ENCODE measurements around the gene ATG5.
A peak's percentile ranks its signal among the peaks of the same experiment; 100 is the strongest.

The ATG5 gene

GRCh38 chr6:106149472-106150069 is 176.0 kb downstream of the ATG5 start:
- Histone ChIP-seq H3K27me3 (replicated peaks; ENCODE audit: control insufficient read depth, insufficient read depth, low read length, poor library complexity, severe bottlenecking) (no peaks in the 10 kb centered on the region), H3K9me3 (ENCODE audit: control insufficient read depth, low read length) (no peaks in the 10 kb centered on the region), H3K36me3 (ENCODE audit: control insufficient read depth, insufficient read depth, low read length) (no peaks in the 10 kb centered on the region), H3K4me3 (ENCODE audit: insufficient read depth, low read depth, low read length, poor library complexity, severe bottlenecking) (no peak overlapping the region), H3K27ac (ENCODE audit: insufficient read depth, low read length, poor library complexity, severe bottlenecking) (no peak overlapping the region), H3K4me1 (ENCODE audit: control insufficient read depth, insufficient read depth, low read length, poor library complexity, severe bottlenecking) (no peaks in the 10 kb centered on the region)
- DNase-seq: peak in 1 of 3 donors; percentile 13

GRCh38 chr6:106147476-106147875 is 178.1 kb downstream of the ATG5 start:
- Histone ChIP-seq H3K36me3 (ENCODE audit: control insufficient read depth, insufficient read depth, low read length) (no peaks in the 10 kb centered on the region), H3K27me3 (replicated peaks; ENCODE audit: control insufficient read depth, insufficient read depth, low read length, poor library complexity, severe bottlenecking) (no peaks in the 10 kb centered on the region), H3K4me3 (ENCODE audit: insufficient read depth, low read depth, low read length, poor library complexity, severe bottlenecking) (no peak overlapping the region), H3K9me3 (ENCODE audit: control insufficient read depth, low read length) (no peaks in the 10 kb centered on the region), H3K27ac (ENCODE audit: insufficient read depth, low read length, poor library complexity, severe bottlenecking) (no peak overlapping the region), H3K4me1 (ENCODE audit: control insufficient read depth, insufficient read depth, low read length, poor library complexity, severe bottlenecking) (peaks cover under 1% of the 10 kb centered on the region)
- DNase-seq: no peak

DNA sequence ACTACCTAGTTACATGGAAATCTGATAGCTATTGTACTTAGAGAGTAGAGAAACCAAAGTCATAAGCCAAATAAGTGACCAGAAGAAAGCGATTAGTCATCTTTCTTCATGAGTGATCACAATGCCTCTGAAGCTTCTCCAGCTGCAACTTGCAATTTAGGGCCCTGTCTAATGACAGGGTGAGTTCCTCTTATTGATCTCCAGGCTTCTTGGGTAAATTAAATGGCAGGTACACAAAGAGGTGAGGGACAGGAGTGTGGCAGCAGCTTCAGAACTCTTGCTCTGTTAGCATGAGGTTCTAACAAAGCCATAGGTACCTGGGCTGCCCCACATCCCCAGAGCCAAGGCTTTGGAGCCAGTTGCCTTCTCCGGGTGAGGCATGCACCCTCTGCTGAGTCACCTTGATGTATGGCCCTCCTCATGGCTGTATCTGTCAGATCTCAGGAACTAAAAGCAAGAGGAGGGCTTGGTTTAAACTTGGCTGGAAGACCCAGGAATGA is 178.7 kb downstream of the ATG5 start:
- Histone ChIP-seq H3K9me3 (ENCODE audit: control insufficient read depth, low read length) (no peaks in the 10 kb centered on the region), H3K27ac (ENCODE audit: insufficient read depth, low read length, poor library complexity, severe bottlenecking) (no peak overlapping the region)
- no peak for DNase-seq

GRCh38 chr6:106145741-106146227 is 179.8 kb downstream of the ATG5 start:
- no peak for DNase-seq
- Histone ChIP-seq H3K27ac (ENCODE audit: insufficient read depth, low read length, poor library complexity, severe bottlenecking) (no peak overlapping the region), H3K4me1 (ENCODE audit: control insufficient read depth, insufficient read depth, low read length, poor library complexity, severe bottlenecking) (peaks cover 15% of the 10 kb centered on the region), H3K4me3 (ENCODE audit: insufficient read depth, low read depth, low read length, poor library complexity, severe bottlenecking) (no peak overlapping the region), H3K27me3 (replicated peaks; ENCODE audit: control insufficient read depth, insufficient read depth, low read length, poor library complexity, severe bottlenecking) (no peaks in the 10 kb centered on the region), H3K9me3 (ENCODE audit: control insufficient read depth, low read length) (no peaks in the 10 kb centered on the region), H3K36me3 (ENCODE audit: control insufficient read depth, insufficient read depth, low read length) (no peaks in the 10 kb centered on the region)

More for the DNA sequence above, 178.7 kb downstream of the ATG5 start:
- H3K27me3 ChIP-seq (replicated peaks; ENCODE audit: control insufficient read depth, insufficient read depth, low read length, poor library complexity, severe bottlenecking): no peaks in the 10 kb centered on the region
- no peaks in the 10 kb centered on the region for H3K36me3 ChIP-seq (ENCODE audit: control insufficient read depth, insufficient read depth, low read length)
- no peak overlapping the region for H3K4me3 ChIP-seq (ENCODE audit: insufficient read depth, low read depth, low read length, poor library complexity, severe bottlenecking)
- peaks cover 7% of the 10 kb centered on the region for H3K4me1 ChIP-seq (ENCODE audit: control insufficient read depth, insufficient read depth, low read length, poor library complexity, severe bottlenecking)

- Histone ChIP-seq H3K27ac (ENCODE audit: insufficient read depth, low read length, poor library complexity, severe bottlenecking) (no peak overlapping the region), H3K4me1 (ENCODE audit: control insufficient read depth, insufficient read depth, low read length, poor library complexity, severe bottlenecking) (peaks cover 15% of the 10 kb centered on the region), H3K9me3 (ENCODE audit: control insufficient read depth, low read length) (no peaks in the 10 kb centered on the region), H3K4me3 (ENCODE audit: insufficient read depth, low read depth, low read length, poor library complexity, severe bottlenecking) (no peak overlapping the region), H3K36me3 (ENCODE audit: control insufficient read depth, insufficient read depth, low read length) (no peaks in the 10 kb centered on the region), H3K27me3 (replicated peaks; ENCODE audit: control insufficient read depth, insufficient read depth, low read length, poor library complexity, severe bottlenecking) (no peaks in the 10 kb centered on the region)
- no peak for DNase-seq
Observed at GRCh38 chr6:106145144-106145543, 180.4 kb downstream of the ATG5 start.

DNA sequence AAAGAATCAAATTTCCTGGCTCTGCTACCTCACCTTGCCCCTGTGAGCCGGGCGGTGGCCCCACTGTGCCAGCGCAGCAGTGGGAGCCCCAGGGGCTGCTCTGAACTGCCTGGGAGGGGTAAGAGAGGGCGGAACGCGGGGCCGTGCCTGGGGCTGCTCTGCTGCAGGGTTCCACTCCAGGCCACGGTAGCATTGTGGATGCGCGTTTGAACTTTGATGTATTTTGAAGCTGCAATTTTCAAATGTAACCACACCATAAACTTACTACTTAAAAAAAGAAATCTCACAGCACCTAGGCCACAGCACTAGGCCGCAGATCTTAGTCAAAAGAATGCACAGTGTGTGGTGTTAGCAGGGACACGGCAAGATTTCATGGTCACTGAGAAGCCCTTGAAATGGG is 181.9 kb downstream of the ATG5 start:
- Histone ChIP-seq H3K4me1 (ENCODE audit: control insufficient read depth, insufficient read depth, low read length, poor library complexity, severe bottlenecking) (peaks cover 15% of the 10 kb centered on the region), H3K36me3 (ENCODE audit: control insufficient read depth, insufficient read depth, low read length) (no peaks in the 10 kb centered on the region), H3K4me3 (ENCODE audit: insufficient read depth, low read depth, low read length, poor library complexity, severe bottlenecking) (no peak overlapping the region), H3K9me3 (ENCODE audit: control insufficient read depth, low read length) (no peaks in the 10 kb centered on the region), H3K27me3 (replicated peaks; ENCODE audit: control insufficient read depth, insufficient read depth, low read length, poor library complexity, severe bottlenecking) (no peaks in the 10 kb centered on the region), H3K27ac (ENCODE audit: insufficient read depth, low read length, poor library complexity, severe bottlenecking) (no peak overlapping the region)
- no peak for DNase-seq

DNA sequence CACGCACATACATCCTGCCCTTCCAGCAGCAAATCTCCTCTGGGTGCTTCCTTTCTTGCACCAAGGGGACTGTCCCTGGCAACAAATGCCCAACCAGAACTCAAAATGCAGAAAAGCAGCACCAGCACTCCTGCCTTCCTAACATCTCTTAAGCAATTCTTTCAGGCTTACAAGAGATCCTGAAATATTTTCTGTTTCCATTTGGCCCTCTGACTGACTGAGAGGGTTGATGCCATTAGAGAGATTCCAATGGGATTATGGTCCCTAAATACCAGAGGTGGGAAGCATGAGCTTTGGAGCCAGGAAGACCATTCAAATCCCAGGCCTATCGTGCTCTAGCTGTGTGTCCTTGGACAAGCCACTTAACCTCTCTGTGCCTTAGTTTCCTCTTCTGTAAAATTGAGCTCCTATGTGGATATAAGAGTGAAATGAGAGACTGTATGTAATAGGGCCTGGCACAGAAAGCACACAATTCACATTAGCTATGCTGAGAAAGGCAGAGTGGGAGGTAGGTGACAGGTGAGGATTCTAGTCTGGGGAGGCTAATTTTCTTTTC is 182.6 kb downstream of the ATG5 start:
- no peak overlapping the region for H3K27ac ChIP-seq (ENCODE audit: insufficient read depth, low read length, poor library complexity, severe bottlenecking)

DNA sequence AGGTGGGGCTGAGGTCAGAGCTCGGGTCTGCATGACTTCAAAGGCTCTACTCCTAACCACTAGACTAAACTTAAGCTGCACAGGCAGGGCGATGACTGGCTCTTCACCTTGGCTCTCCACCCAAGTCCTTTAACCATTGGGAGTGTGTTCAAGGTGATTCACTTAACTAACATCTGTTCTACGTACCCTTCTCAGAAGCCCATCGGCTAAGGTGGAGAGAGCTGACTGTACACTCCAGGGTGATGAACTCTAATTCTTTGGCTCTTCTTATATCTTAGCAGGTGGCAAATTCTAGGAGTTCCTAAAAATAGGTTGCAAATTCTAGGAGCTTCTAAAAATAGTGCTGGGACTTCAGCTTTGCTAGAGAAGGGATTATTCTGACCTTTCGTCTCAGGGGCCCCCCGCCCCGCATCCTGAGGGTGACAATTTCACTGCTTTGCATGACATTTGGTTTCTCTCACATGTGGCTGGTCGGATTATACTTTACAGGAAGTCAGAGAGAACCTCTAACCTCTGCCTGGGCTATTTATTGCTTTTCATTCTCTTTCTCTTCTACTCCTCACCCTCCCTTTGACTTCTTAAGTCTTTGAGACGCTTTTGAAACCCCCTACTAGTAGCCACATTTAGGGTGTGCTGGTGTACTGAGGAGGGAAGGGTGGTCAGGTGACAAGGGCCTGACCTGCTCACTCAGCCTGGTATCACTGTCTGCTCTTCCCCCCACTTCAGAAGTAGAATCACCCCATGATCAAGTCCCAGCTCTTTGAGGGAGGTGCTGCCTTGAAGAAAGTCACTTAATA is 183.9 kb downstream of the ATG5 start:
- Histone ChIP-seq H3K9me3 (ENCODE audit: control insufficient read depth, low read length) (no peaks in the 10 kb centered on the region), H3K36me3 (ENCODE audit: control insufficient read depth, insufficient read depth, low read length) (no peaks in the 10 kb centered on the region), H3K4me3 (ENCODE audit: insufficient read depth, low read depth, low read length, poor library complexity, severe bottlenecking) (peak overlapping the region; percentile 0), H3K27ac (ENCODE audit: insufficient read depth, low read length, poor library complexity, severe bottlenecking) (peak overlapping the region; percentile 6), H3K4me1 (ENCODE audit: control insufficient read depth, insufficient read depth, low read length, poor library complexity, severe bottlenecking) (peaks cover 15% of the 10 kb centered on the region), H3K27me3 (replicated peaks; ENCODE audit: control insufficient read depth, insufficient read depth, low read length, poor library complexity, severe bottlenecking) (no peaks in the 10 kb centered on the region)
- no peak for DNase-seq

More for the DNA sequence above, 182.6 kb downstream of the ATG5 start:
- Histone ChIP-seq H3K36me3 (ENCODE audit: control insufficient read depth, insufficient read depth, low read length) (no peaks in the 10 kb centered on the region), H3K4me1 (ENCODE audit: control insufficient read depth, insufficient read depth, low read length, poor library complexity, severe bottlenecking) (peaks cover 15% of the 10 kb centered on the region), H3K9me3 (ENCODE audit: control insufficient read depth, low read length) (no peaks in the 10 kb centered on the region), H3K4me3 (ENCODE audit: insufficient read depth, low read depth, low read length, poor library complexity, severe bottlenecking) (no peak overlapping the region), H3K27me3 (replicated peaks; ENCODE audit: control insufficient read depth, insufficient read depth, low read length, poor library complexity, severe bottlenecking) (no peaks in the 10 kb centered on the region)
- no peak for DNase-seq

DNA sequence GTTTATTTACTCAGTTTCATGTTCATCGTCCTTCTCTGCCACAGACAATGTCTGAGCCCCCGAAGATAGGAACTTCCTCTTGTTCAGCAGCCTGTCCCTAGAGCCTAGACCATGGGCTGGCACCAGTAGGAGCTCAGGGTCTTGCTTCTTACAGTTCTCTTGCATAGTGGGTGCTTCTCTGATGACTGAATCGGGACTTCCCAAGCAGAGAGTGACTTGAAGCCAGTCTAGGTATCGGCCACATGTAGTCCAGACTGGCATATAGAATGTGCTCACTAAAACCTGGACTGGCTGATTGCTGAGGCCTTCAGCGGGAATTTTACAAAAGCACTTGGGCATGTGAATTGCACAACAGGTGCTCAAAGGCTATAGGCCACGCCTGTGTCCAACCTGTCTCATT is 187.4 kb downstream of the ATG5 start:
- Histone ChIP-seq H3K4me3 (ENCODE audit: insufficient read depth, low read depth, low read length, poor library complexity, severe bottlenecking) (no peak overlapping the region), H3K27me3 (replicated peaks; ENCODE audit: control insufficient read depth, insufficient read depth, low read length, poor library complexity, severe bottlenecking) (no peaks in the 10 kb centered on the region), H3K36me3 (ENCODE audit: control insufficient read depth, insufficient read depth, low read length) (no peaks in the 10 kb centered on the region), H3K27ac (ENCODE audit: insufficient read depth, low read length, poor library complexity, severe bottlenecking) (no peak overlapping the region), H3K4me1 (ENCODE audit: control insufficient read depth, insufficient read depth, low read length, poor library complexity, severe bottlenecking) (peaks cover 15% of the 10 kb centered on the region), H3K9me3 (ENCODE audit: control insufficient read depth, low read length) (no peaks in the 10 kb centered on the region)
- no peak for DNase-seq

- Histone ChIP-seq H3K36me3 (ENCODE audit: control insufficient read depth, insufficient read depth, low read length) (no peaks in the 10 kb centered on the region), H3K9me3 (ENCODE audit: control insufficient read depth, low read length) (no peaks in the 10 kb centered on the region), H3K4me3 (ENCODE audit: insufficient read depth, low read depth, low read length, poor library complexity, severe bottlenecking) (no peak overlapping the region), H3K27me3 (replicated peaks; ENCODE audit: control insufficient read depth, insufficient read depth, low read length, poor library complexity, severe bottlenecking) (no peaks in the 10 kb centered on the region), H3K4me1 (ENCODE audit: control insufficient read depth, insufficient read depth, low read length, poor library complexity, severe bottlenecking) (peaks cover 8% of the 10 kb centered on the region), H3K27ac (ENCODE audit: insufficient read depth, low read length, poor library complexity, severe bottlenecking) (no peak overlapping the region)
- DNase-seq: no peak
Observed at GRCh38 chr6:106136845-106137244, 188.7 kb downstream of the ATG5 start.
